Neural cell (in vitro differentiated cells): ENCODE results near the gene GOLGA6L10. TPM values are rescaled to one million over a fixed set of nuclear protein-coding genes. Genes with fewer than 3 reads are reported as not detected.
"Not testable (repeated sequence)": the region's sequence is repeated elsewhere in the genome, so short reads cannot be mapped to it uniquely, and the experiment has no call there.

ENCODE experiments used
- H2AFZ ChIP-seq: fragments of 200-600, 300-800 bp; sonication (generic), shearing (Covaris generic); 2 replicates; pipeline ENCODE4 v1.6.0; 2014; ENCODE audit warnings: low read depth, mild to moderate bottlenecking, antibody characterized with exemption, low read length, moderate library complexity
- H3F3A ChIP-seq: fragments of 200-600 bp; shearing (Covaris generic); 2 replicates; pipeline ENCODE4 v1.6.1; 2016; ENCODE audit warnings: mild to moderate bottlenecking, moderate library complexity, mixed read lengths, antibody characterized with exemption, low read length; ENCODE audit not compliant: insufficient read depth, poor library complexity, severe bottlenecking
- H3K27ac ChIP-seq: fragments of 200-600, 300-800 bp; sonication (generic), shearing (Covaris generic); 2 replicates; pipeline ENCODE4 v1.5.1; 2014; ENCODE audit warnings: mild to moderate bottlenecking, low read length, moderate library complexity
- H3K27me3 ChIP-seq: fragments of 300-800, 200-600 bp; sonication (generic), shearing (Covaris generic); 2 replicates; pipeline ENCODE4 v1.6.0; 2014; ENCODE audit warnings: mild to moderate bottlenecking, low read depth, low read length, moderate library complexity; ENCODE audit not compliant: insufficient read depth
- H3K36me3 ChIP-seq: fragments of 300-800, 200-600 bp; sonication (generic), shearing (Covaris generic); 2 replicates; pipeline ENCODE4 v1.5.1; 2014; ENCODE audit warnings: mild to moderate bottlenecking, antibody characterized with exemption, low read length, moderate library complexity; ENCODE audit not compliant: insufficient read depth
- H3K4me2 ChIP-seq: fragments of 300-800, 200-600 bp; sonication (generic), shearing (Covaris generic); 2 replicates; pipeline ENCODE4 v1.6.0; 2014; ENCODE audit warnings: mild to moderate bottlenecking, low read length
- H3K4me3 ChIP-seq: fragments of 300-800, 200-600 bp; sonication (generic), shearing (Covaris generic); 2 replicates; pipeline ENCODE4 v1.5.1; 2014; ENCODE audit warnings: mild to moderate bottlenecking, low read length, moderate library complexity
- H3K79me2 ChIP-seq: fragments of 200-600 bp; shearing (Covaris generic); replicated peaks from 2 replicates; pipeline ENCODE4 v1.6.0; 2014; ENCODE audit warnings: mild to moderate bottlenecking, low read length, moderate library complexity; ENCODE audit not compliant: insufficient read depth
- H3K9ac ChIP-seq: fragments of 300-800, 200-600 bp; sonication (generic), shearing (Covaris generic); 2 replicates; pipeline ENCODE4 v1.6.1; 2016; ENCODE audit warnings: mild to moderate bottlenecking, low read length, mixed read lengths
- H3K9me2 ChIP-seq: fragments of 200-600 bp; shearing (Covaris generic); 2 replicates; pipeline ENCODE4 v1.6.1; 2016; ENCODE audit warnings: mild to moderate bottlenecking, low read length, mixed read lengths; ENCODE audit not compliant: insufficient read depth
- H3K9me3 ChIP-seq: fragments of 200-600, 300-800 bp; sonication (generic), shearing (Covaris generic); 2 replicates; pipeline ENCODE4 v1.6.1; 2016; ENCODE audit warnings: mild to moderate bottlenecking, mixed run types, low read length, moderate library complexity, mixed read lengths
- H4K20me1 ChIP-seq: fragments of 200-600 bp; shearing (Covaris generic); 2 replicates; pipeline ENCODE4 v1.6.1; 2016; ENCODE audit warnings: mild to moderate bottlenecking, mixed run types; ENCODE audit not compliant: insufficient read depth
- CTCF ChIP-seq: fragments of 450-650 bp; IDR thresholded peaks from 2 replicates; pipeline ENCODE4 v1.5.1; 2014; ENCODE audit warnings: antibody characterized with exemption, mild to moderate bottlenecking, moderate library complexity; ENCODE audit not compliant: poor library complexity, severe bottlenecking
- MXI1 ChIP-seq: fragments of 450-650 bp; conservative IDR thresholded peaks from 2 replicates; pipeline ENCODE4 v1.6.1; 2014; ENCODE audit warnings: antibody characterized with exemption, mild to moderate bottlenecking; ENCODE audit not compliant: poor library complexity, severe bottlenecking
- POLR2AphosphoS5 ChIP-seq: IDR thresholded peaks from 2 replicates; pipeline ENCODE4 v1.6.1; 2012
- RAD21 ChIP-seq: fragments of 450-650 bp; conservative IDR thresholded peaks from 2 replicates; pipeline ENCODE4 v1.6.1; 2014; ENCODE audit warnings: antibody characterized with exemption, mild to moderate bottlenecking, moderate library complexity
- REST ChIP-seq: IDR thresholded peaks from 2 replicates; pipeline ENCODE4 v1.6.1; 2012; ENCODE audit warnings: borderline replicate concordance
- SMC3 ChIP-seq: fragments of 450-650 bp; conservative IDR thresholded peaks from 2 replicates; pipeline ENCODE4 v1.6.1; 2014; ENCODE audit warnings: antibody characterized with exemption, mild to moderate bottlenecking, moderate library complexity; ENCODE audit not compliant: poor library complexity
- TAF1 ChIP-seq: IDR thresholded peaks from 2 replicates; pipeline ENCODE4 v1.6.1; 2012; ENCODE audit warnings: low read depth
- polyA minus RNA-seq: library from RNA; depleted of rRNA, polyadenylated mRNA; stranded (reverse); fragments of >200 nt; gene quantifications from 2 replicates; pipeline ENCODE4 v1.2.3, GENCODE V29; 2014
- polyA plus RNA-seq: library from polyadenylated mRNA; depleted of rRNA; stranded (reverse); fragments of >200 nt; gene quantifications from 2 replicates; pipeline ENCODE4 v1.2.3, GENCODE V29; 2014

The GOLGA6L10 gene
- polyA plus RNA-seq (7.4 and 7.9 TPM in 2 replicates), polyA minus RNA-seq (5.9 and 8.8 TPM in 2 replicates)

GRCh38 chr15:82349375-82349774 is at the start of gene GOLGA6L10:
TSS of gene GOLGA6L10 (minus strand) at chr15:82349475. CDS start at chr15:82349375, 100 bp downstream.
- not testable (repeated sequence) for H3K27me3 ChIP-seq, H3K4me2 ChIP-seq, H4K20me1 ChIP-seq, H3K9ac ChIP-seq, H3K36me3 ChIP-seq, H3K4me3 ChIP-seq, H3K27ac ChIP-seq, H2AFZ ChIP-seq, H3K9me2 ChIP-seq, H3F3A ChIP-seq, H3K9me3 ChIP-seq, H3K79me2 ChIP-seq

- H3K9me3 ChIP-seq = no peaks in the 10 kb centered on the region
- no peak overlapping the region for H2AFZ ChIP-seq
- H3K27ac ChIP-seq = no peak overlapping the region
- no peaks in the 10 kb centered on the region for H4K20me1 ChIP-seq
- peaks cover 4% of the 10 kb centered on the region for H3K79me2 ChIP-seq
- no peaks in the 10 kb centered on the region for H3K9me2 ChIP-seq
- H3K27me3 ChIP-seq = no peaks in the 10 kb centered on the region
- H3K9ac ChIP-seq = no peak overlapping the region
- no peak overlapping the region for H3K4me3 ChIP-seq
- H3K36me3 ChIP-seq = no peaks in the 10 kb centered on the region
- TF ChIP-seq POLR2AphosphoS5 = no peak
- no peak for TF ChIP-seq RAD21
- TF ChIP-seq MXI1 = no peak
- TF ChIP-seq TAF1 = no peak
- no peak for TF ChIP-seq REST
- no peaks in the 10 kb centered on the region for H3F3A ChIP-seq
- no peak overlapping the region for H3K4me2 ChIP-seq
Observed at GRCh38 chr15:82398785-82399184, 49.5 kb upstream of the GOLGA6L10 start.

- no peaks in the 10 kb centered on the region for H4K20me1 ChIP-seq
- H3K4me2 ChIP-seq = no peak overlapping the region
- H3K27me3 ChIP-seq = no peaks in the 10 kb centered on the region
- no peak overlapping the region for H3K27ac ChIP-seq
- no peak for TF ChIP-seq CTCF
- TF ChIP-seq SMC3 = no peak
- TF ChIP-seq POLR2AphosphoS5 = no peak
- TF ChIP-seq TAF1 = no peak
- H3K9me3 ChIP-seq = no peaks in the 10 kb centered on the region
- no peaks in the 10 kb centered on the region for H3K9me2 ChIP-seq
- no peak overlapping the region for H2AFZ ChIP-seq
- no peaks in the 10 kb centered on the region for H3K36me3 ChIP-seq
- H3F3A ChIP-seq = no peaks in the 10 kb centered on the region
- peaks cover 4% of the 10 kb centered on the region for H3K79me2 ChIP-seq
- H3K4me3 ChIP-seq = no peak overlapping the region
- H3K9ac ChIP-seq = no peak overlapping the region
Observed at GRCh38 chr15:82397817-82398216, 48.5 kb upstream of the GOLGA6L10 start.

- not testable (repeated sequence) for H2AFZ ChIP-seq, H4K20me1 ChIP-seq, H3K27me3 ChIP-seq, H3K27ac ChIP-seq, H3K9ac ChIP-seq, H3K4me2 ChIP-seq, H3F3A ChIP-seq, H3K36me3 ChIP-seq, H3K9me2 ChIP-seq, H3K9me3 ChIP-seq, H3K4me3 ChIP-seq, H3K79me2 ChIP-seq
Observed at GRCh38 chr15:82395788-82396187, 46.5 kb upstream of the GOLGA6L10 start.
